ENCODE data around the gene HHATL.
"Not testable (repeated sequence)": the region's sequence is repeated elsewhere in the genome, so short reads cannot be mapped to it uniquely, and the experiment has no call there.

Gene HHATL

GRCh38 chr3:42734263-42734860 is 31.8 kb upstream of the HHATL start:
- no peak for DNase-seq (ENCODE audit: low spot score)

- no peak for DNase-seq (ENCODE audit: low spot score)
These were observed 31.1 kb upstream of the HHATL start for GRCh38 chr3:42733501-42734262.

GRCh38 chr3:42732829-42733459 is 30.3 kb upstream of the HHATL start:
- DNase-seq (ENCODE audit: low spot score) = no peak

- no peak for DNase-seq (ENCODE audit: low spot score)
These were observed 29.7 kb upstream of the HHATL start for GRCh38 chr3:42732196-42732828.

GRCh38 chr3:42731476-42732195 is 29.0 kb upstream of the HHATL start:
- no peak for DNase-seq (ENCODE audit: low spot score)

GRCh38 chr3:42730706-42731420 is 28.3 kb upstream of the HHATL start:
- no peak for DNase-seq (ENCODE audit: low spot score)

- no peak for DNase-seq (ENCODE audit: low spot score)
These were observed 27.7 kb upstream of the HHATL start for GRCh38 chr3:42730294-42730693.

- no peak for DNase-seq (ENCODE audit: low spot score)
These were observed 27.0 kb upstream of the HHATL start for GRCh38 chr3:42729404-42730145.

GRCh38 chr3:42728668-42729364 is 26.2 kb upstream of the HHATL start:
- no peak for DNase-seq (ENCODE audit: low spot score)

GRCh38 chr3:42728056-42728455 is 25.5 kb upstream of the HHATL start:
- no peak for DNase-seq (ENCODE audit: low spot score)

GRCh38 chr3:42725454-42725853 is 22.9 kb upstream of the HHATL start:
- no peak for DNase-seq (ENCODE audit: low spot score)

- no peak for DNase-seq (ENCODE audit: low spot score)
These were observed 20.6 kb upstream of the HHATL start for GRCh38 chr3:42723219-42723618.

GRCh38 chr3:42722442-42722841 is 19.8 kb upstream of the HHATL start:
- DNase-seq (ENCODE audit: low spot score) = not testable (repeated sequence)

GRCh38 chr3:42721690-42722089 is 19.1 kb upstream of the HHATL start:
- no peak for DNase-seq (ENCODE audit: low spot score)

GRCh38 chr3:42720126-42720525 is 17.5 kb upstream of the HHATL start:
- DNase-seq (ENCODE audit: low spot score) = no peak

- no peak for DNase-seq (ENCODE audit: low spot score)
These were observed 16.4 kb upstream of the HHATL start for GRCh38 chr3:42719002-42719401.

GRCh38 chr3:42718338-42718737 is 15.7 kb upstream of the HHATL start:
- no peak for DNase-seq (ENCODE audit: low spot score)

- no peak for DNase-seq (ENCODE audit: low spot score)
These were observed 14.7 kb upstream of the HHATL start for GRCh38 chr3:42717306-42717705.

GRCh38 chr3:42714171-42714852 is 11.7 kb upstream of the HHATL start:
- DNase-seq (ENCODE audit: low spot score) = no peak

- no peak for DNase-seq (ENCODE audit: low spot score)
These were observed 11.1 kb upstream of the HHATL start for GRCh38 chr3:42713747-42714146.
